DMS153 treated with DMSO at 0.1 percent for 48 hours (cell line): ENCODE measurements around the gene UQCC2.
A peak's percentile ranks its signal among the peaks of the same experiment; 100 is the strongest.

ENCODE experiments used
- DNase-seq: peaks from one replicate; lab custom pipeline; 2025; ENCODE audit not compliant: unreplicated experiment; lab: John Stamatoyannopoulos, UW

UQCC2 gene

GRCh38 chr6:33744001-33744848, 32.7 kb upstream of the UQCC2 start:
- peak; percentile 76 for DNase-seq

- no peak for DNase-seq
Observed at GRCh38 chr6:33742837-33743236, 31.3 kb upstream of the UQCC2 start.

GRCh38 chr6:33742092-33742491, 30.6 kb upstream of the UQCC2 start:
- no peak for DNase-seq

DNA sequence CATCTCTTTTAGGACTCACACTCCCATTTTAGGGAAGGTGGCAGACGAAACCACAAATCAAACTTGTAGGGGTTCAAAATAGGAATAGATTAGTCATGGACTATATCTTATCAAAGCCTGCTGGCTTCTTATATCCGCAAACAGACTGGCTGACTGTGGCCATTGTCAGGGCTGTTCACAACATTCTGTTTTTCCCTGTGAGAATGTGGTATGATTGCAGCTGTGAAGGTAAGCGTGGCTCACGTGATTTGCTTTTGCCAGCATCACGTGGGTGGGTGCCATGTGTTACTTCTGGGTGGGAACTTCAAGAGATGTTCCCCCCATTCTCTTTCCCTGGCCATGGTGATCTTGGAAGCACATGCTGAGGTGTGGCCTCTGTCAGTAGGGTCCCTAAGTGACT, 29.3 kb upstream of the UQCC2 start:
- no peak for DNase-seq

DNA sequence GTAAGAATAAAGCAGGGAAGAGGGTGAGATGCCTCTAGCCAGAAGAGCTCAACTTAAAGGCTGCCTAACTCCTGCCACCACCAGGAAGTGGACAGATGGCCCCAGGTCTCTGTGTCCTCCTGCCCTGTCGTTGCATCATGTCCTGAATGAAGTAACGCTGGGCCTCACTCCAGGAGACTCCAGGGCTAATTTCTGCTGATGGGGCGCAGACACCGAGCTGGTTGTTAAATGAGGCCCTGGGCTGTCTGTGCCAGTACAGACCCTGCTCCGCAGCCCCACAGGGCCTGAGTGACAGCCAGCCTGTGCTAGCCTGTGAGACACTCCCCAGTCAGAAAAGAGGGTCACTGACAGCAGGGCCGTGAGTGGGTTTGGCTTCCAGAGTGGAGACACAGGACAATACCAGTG, 28.7 kb upstream of the UQCC2 start:
- no peak for DNase-seq

DNA sequence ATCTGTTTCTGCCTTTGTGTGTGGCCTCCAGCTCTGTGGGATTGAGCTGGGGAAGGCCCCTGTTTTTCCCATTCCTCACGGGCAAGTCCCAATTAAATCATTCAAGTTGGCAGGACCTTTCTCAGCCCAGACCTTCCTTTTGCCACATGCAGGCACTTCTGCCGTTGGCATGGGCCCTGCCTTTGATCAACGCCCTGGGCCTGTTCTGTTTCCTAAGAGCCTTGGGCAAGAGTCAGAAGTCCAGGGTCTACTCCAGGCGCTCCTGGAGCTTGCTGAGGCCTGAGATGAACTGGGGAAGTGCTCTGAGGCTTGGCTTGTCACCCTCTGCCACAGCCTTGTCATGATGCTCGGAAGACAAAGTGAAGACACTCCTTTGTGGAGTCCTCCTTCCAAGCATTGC, 28.1 kb upstream of the UQCC2 start:
- DNase-seq = no peak

DNA sequence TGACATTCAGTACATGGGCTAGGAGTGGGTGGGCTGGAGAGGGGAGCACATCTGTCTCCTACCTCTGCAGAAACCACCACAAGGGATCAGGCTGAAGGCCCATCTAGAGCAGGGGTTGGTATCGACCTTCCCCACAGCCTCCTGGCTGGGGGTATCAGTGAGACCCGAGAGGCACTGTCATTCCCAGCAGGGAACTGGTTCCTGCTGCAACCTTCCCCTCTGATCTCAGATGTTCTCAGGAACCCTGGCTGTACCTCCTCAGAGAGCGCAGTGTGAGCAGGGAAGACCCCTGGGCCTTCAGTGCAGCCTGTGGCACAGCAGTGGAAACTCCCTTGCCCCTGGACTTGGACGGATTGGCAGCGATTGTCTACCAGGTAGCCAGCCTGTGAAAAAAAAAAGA, 27.4 kb upstream of the UQCC2 start:
- DNase-seq = no peak

- no peak for DNase-seq
Observed at GRCh38 chr6:33738153-33738552, 26.7 kb upstream of the UQCC2 start.

GRCh38 chr6:33737267-33738026, 25.9 kb upstream of the UQCC2 start:
- no peak for DNase-seq

GRCh38 chr6:33735216-33735615, 23.7 kb upstream of the UQCC2 start:
- DNase-seq = no peak

DNA sequence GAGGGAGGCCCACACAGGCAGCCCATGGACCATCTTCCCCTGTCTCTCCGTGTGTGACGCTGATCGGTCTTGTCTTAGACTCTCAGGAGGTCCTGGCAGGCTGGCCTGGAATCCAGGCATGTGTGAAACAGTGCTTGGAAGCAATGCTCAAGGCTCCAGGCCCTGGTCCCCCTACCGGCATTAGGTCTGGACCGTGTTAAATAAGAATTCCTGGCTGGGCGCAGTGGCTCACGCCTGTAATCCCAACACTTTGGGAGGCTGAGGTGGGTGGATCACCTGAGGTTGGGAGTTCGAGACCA, 22.2 kb upstream of the UQCC2 start:
- DNase-seq = no peak

DNA sequence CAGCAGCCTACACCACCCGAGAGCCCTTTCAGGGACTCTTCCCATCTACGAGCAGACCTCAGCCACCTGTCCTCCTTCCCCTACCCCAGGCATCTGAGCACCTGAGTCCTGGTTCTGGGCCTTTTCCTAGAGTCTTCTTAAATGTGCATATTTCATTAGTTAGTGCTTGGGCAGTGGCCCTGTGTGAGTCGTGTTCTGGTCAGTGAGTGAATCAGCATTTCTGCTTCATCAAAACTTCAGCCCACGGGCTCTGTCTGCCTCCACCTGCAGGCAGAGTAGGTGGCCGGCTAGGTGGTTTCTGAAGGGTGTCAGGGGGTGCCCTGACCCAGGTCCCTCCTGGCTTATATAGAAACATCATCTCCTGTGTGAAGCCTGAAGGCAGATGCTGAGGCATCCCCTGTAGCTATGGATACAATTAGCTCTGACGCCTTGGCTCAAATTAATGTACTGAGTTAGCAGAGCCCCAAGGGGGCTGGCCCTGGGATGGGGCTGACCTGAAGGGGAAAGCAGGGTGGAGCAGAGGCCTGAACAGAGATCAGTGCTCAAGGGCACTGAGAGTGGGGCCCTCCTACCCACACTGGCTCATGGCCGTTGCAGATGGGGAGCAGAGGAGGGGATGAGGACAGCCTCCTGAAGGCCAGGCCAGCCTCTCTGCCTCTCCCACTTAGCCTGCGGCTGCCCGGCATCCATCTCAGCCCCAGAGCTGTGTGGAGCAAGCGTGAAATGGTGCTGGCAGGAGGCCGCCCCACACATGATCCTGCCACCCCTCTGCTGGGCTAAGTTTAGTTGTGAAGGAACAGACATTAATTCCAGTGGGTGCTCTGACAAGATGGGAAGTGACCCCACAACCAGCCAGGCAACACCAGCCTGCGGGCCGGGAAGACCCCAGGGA, 21.6 kb upstream of the UQCC2 start:
- DNase-seq = no peak

- no peak for DNase-seq
Observed at GRCh38 chr6:33732385-33732784, 20.9 kb upstream of the UQCC2 start.

GRCh38 chr6:33731751-33732282, 20.3 kb upstream of the UQCC2 start:
- no peak for DNase-seq

- DNase-seq = no peak
Observed at GRCh38 chr6:33731035-33731434, 19.5 kb upstream of the UQCC2 start.

- DNase-seq = no peak
Observed at GRCh38 chr6:33730611-33731010, 19.1 kb upstream of the UQCC2 start.

GRCh38 chr6:33729059-33729458, 17.6 kb upstream of the UQCC2 start:
- no peak for DNase-seq

DNA sequence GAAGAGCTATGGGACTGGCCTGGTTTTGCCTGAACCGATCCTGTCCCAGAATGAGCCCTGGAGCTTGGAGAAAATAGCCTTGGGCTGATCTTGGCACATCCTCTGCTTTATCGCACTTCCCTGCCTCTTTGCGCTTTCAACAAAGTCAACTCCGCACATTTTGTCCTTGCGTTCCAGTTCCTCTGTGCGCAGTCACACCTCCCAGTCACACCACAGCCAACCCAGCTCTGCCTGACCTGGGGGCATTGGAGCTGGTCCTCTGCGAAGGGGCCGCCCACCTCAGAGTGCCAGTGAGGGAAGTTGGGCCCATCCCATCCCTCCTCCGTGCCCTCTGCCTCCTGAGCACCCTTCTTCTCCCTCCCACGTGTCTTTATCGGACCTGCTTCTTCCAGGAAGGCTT, 16.9 kb upstream of the UQCC2 start:
- no peak for DNase-seq

- DNase-seq = no peak
Observed at GRCh38 chr6:33727932-33728331, 16.4 kb upstream of the UQCC2 start.

DNA sequence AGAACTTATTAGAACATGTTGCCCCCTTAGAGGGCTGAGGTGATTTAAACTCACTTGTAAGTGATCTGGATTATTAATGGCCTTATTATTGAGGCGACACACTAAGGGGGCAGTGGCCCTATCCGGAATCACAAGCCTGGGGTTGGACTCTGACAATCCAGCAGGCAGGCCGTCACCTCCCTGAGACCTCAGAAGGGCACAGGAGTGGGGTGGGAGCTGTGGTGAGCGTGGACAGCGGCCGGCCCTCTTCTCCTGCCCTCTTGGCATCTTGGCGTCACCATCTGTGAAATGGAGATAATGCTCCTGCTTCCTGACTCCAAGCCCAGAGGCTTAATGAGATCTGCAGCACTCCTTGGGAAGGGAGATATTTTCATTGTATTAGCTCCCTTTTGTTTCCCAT, 15.6 kb upstream of the UQCC2 start:
- DNase-seq = no peak

DNA sequence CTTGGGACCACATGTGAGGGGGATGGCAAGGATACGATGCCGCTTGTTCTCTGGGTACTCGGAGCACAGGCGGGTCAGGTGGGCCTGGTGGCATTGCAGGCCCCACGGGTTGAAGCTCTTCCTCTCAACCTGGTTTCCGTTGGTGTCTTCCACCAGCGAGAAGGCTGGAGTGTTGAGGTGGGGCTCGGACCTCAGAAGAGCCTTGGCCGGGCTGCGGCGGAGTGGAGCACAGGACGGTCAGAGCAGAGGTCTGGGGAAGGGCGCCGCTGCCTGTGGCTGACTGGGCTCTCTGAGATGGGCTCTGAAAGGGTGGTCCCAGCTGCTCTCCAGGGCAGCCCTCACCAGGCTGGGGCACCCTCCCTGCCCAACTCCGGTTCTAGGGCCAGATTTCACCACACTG, 15.2 kb upstream of the UQCC2 start:
- DNase-seq = no peak
